PFSK-1 (cell line): ENCODE results near the gene DAPK1.

Source experiments
- POLR2AphosphoS5 ChIP-seq: IDR thresholded peaks from 2 replicates; pipeline ENCODE4 v1.6.1; 2012; ENCODE audit warnings: low read depth, mild to moderate bottlenecking, control low read depth, low read length, moderate library complexity
- TAF1 ChIP-seq: IDR thresholded peaks from 2 replicates; pipeline ENCODE4 v1.6.1; 2012; ENCODE audit warnings: low read length, control low read depth, borderline replicate concordance; ENCODE audit not compliant: insufficient read depth

DNA sequence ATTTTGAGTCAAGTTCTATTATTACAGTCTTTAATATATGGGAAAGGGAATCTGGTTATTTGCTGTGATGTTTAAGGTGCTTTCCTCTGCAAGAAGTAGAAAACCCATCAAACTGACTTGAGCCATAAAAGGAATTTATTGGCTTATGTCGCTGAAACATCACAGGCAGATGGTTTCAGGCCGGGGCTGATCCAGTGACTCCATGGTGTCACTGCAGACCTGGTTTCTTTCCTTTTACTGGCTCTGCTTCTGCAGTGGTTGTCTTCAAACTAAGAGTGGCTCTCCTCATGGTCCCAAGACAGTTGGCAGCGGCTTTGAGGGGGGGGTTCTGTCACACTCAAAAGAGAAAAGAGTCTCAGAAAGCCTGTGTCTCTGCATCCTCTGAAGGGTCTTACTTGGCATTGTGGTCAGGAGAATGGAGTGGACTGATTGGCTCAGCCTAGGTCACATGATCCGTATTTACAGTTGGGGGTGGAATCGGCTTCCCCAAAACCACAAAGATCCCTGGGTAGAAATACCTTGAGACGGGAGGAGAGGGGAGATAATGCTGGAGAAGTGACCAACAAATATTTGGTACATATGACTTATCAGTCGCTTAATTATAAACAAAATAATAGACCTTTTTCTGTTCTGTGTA is 106.3 kb downstream of the DAPK1 start:
- TF ChIP-seq POLR2AphosphoS5 (no peak), TAF1 (no peak)
